Stimulated activated CD8-positive, alpha-beta memory T cell treated with anti-CD3 and anti-CD28 coated beads, Interleukin-12 subunit alpha, Interleukin-12 subunit beta, amount 100 ng/mL, for 24 hours (primary cell): ENCODE results near the gene TOMM22.

Experiments used
- DNase-seq: peaks from one replicate; pipeline ENCODE4 v3.0.0-alpha.2; 2020; ENCODE audit errors: extremely low read depth

Gene TOMM22

DNA sequence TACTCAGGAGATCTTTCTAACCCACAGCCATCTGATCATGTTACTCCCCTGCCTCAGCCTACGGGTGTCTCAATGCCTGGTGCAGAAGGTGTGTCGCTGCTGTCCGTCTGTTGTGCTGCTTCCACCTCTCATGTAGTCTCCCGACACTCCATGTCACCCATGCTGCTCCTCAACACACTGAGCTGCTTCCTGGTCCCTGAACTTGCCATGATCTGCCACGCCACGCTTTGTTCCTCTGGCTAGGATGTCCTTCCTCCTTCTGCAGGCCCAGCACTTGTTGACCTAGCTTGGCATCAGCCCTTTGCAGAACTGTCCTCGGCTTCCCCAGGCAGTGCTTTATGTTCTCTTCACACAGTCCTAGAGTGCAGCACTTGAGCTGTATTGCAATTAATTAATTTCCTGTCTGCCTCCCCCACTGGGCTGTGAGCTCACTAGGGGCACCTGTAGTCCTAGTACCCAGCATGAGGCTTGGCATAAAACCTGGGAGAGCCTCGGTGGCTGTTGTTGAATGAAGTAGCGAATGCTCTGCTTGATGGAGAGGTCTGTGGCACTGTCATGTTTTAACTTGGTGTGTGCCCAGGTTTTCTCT is 33.5 kb downstream of the TOMM22 start:
- no peak for DNase-seq

DNA sequence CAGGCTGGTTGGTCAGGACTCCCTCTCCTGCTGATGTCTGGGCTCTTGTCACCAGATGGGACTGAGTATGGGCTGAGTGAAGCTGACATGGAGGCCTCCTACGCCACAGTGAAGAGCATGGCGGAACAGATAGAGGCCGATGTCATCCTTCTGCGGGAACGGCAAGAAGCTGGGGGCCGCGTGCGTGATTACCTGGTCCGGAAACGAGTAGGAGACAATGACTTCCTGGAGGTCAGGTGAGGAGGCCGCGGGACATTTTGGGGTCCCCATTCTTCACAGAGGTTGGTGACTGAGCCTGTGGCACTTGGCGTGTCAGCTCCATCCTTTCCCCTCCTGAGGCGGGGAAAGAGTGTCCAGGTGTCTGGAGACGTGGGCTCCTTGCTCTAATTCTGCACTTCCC is 34.1 kb downstream of the TOMM22 start:
- no peak for DNase-seq

DNA sequence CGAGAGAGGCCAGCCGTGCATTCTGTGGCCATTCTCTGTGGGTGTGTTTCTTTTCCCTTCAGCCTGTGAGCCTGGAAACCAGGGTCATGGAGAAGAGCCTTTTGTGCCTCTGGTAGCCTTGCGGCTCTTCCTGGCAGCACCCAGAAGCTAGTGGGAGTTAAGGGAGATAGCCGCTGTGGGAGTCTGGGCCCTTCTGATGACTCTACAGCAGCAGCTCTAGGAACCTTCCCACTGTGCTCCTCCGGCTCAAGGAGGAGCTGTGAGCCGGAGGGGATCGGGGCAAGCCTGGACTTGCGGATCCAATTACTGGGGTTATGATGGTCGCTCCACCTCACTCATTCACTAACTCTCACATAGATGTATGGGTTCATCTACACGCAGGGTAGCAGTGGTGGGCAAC is 34.5 kb downstream of the TOMM22 start:
- no peak for DNase-seq

DNA sequence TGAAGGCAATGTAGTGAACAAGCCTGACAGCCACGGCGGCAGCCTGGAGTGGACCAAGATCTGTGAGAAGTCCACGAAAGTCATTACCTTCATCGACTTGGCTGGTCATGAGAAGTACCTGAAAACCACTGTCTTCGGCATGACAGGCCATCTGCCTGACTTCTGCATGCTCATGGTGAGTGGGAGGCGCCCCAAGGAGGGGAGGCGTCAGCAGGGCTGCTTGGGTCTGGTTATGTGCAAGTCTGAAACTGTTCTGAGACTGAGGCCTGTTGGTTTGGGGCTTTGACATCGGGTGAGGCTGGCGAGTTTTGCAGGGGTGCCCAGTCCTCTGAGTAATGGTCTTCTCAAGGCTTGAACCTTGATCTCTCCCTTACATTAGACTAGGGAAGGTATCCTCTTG is 35.1 kb downstream of the TOMM22 start:
- no peak for DNase-seq

DNA sequence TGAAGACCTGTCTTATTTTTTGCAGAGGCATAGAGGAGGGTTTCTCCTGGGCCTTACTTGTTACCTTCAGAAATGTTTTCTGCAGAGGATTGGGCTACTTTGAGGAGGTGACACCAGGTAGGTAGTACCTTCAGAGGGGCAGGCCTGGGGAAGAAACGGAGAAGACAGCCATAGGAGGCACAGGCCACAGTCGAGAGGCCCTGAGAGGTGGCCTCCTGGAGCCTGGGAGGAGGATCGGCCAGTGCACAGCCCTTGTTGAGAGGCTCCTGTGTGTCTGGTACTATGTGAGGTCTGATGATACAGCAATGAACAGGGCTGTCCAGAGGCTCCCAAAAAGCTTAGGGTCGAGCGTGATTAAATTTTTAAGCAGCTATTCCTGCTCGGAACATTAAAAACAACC is 35.5 kb downstream of the TOMM22 start:
- DNase-seq = no peak

DNA sequence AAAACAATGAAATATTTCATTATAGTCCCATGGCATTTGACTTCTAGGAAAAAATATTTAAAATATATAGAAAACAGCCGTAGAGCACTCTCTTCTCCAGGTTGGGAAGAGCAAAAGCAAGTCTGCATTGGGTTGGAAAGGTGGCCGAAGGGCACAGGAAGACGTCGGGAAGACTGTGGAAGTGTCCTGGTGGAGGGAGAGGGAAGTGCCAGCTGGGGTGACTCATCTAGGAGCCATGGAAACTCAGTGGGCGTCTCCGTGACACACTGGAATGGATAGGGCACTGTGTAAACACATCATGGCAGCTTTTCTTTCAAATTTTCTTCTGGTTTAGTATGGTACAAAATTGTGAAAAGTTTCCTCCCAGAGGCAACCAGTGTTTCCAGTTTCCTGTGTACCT is 36.7 kb downstream of the TOMM22 start:
- no peak for DNase-seq

DNA sequence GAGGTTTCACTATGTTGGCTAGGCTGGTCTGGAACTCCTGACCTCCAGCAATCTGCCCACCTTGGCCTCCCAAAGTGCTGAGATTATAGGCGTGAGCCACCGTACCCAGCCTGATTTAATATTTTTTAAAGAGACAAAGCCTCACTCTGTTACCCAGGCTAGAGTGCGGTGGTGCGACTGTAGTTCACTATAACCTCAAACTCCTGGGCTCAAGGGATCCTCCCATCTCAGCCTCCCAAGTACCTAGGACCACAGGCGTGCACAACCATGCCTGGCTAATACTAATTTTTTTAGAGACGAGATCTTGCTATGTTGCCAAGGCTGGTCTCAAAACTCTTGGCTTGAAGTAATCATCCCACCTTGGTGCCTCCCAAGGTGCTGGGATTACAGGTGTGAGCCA is 37.4 kb downstream of the TOMM22 start:
- DNase-seq = no peak

DNA sequence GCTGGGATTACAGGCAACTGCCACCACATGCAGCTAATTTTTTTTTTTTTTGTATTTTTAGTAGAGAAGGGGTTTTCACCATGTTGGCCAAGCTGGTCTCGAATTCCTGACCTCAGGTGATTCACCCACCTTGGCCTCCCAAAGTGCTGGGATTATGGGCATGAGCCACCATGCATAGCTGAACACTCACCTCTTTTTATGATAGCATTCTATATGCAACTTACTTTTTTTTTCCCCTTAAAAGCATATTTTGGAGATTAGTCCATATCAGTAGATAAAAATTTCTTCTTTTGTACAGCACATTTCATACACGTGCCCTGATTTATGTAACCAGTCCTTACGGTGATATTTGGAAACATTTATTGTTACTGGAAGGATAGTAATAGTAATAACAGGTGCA is 38.6 kb downstream of the TOMM22 start:
- no peak for DNase-seq

DNA sequence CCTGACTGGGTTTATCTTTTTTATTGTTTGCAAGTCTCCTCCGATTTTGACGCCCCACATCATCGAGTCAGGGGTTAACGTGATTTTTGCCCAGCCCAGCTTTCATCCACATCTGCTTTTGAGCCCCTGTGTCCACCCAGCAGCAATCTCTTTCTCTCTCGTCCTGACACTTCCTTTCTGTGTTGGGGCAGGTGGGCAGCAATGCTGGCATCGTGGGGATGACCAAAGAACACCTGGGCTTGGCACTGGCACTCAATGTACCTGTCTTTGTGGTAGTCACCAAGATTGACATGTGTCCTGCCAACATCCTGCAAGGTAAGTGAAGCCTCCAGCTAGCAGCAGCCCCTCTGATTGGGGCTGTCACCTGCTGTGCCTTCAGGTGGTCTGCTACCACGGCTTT is 39.8 kb downstream of the TOMM22 start:
- DNase-seq = no peak

DNA sequence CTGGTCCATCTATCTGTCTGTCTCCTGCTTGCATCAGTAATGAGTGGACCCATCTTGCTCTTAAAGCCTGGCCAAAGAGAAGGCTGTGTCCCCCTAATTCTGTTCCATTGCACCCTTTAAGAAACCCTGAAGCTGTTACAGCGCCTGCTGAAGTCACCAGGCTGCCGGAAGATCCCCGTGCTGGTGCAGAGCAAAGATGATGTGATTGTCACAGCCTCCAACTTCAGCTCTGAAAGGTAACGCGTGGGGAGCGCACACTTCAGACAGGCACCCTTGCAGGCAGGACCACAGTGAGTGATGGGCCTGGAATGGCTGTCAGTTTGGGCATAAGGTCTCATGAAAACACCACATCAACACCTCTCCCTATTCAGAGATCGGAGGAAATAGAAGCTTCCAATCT is 42.4 kb downstream of the TOMM22 start:
- no peak for DNase-seq

DNA sequence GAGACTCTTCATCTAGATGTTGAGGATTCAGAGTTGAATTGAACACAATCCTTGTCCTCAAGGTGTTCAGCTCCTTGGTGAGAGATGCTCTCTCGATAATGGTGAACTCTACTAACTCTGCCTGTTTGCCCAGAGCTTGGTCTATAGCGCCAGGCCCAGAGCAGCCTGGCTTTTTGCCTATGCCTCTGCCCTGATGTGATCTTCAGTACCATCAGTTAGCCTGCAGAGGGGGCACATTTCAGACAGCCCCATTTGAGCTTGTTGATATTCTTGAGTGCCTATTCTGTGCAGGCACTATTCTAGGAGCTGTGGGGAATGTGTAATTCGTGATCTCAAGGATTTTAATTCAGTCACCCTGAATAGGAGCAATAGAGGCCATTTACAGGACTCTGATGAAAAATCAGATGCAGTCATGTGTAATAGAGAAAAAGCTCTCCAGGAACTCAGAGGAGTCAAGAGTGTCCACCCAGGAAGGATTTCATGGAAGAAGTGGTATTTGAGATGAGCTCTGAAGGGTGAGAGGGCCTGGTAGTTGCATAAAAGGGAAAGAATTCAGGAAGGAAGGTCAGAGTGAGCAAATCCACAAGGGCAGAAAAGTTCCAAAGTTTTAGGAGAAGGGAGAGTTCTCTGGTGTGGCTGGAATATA is 43.3 kb downstream of the TOMM22 start:
- DNase-seq = no peak

DNA sequence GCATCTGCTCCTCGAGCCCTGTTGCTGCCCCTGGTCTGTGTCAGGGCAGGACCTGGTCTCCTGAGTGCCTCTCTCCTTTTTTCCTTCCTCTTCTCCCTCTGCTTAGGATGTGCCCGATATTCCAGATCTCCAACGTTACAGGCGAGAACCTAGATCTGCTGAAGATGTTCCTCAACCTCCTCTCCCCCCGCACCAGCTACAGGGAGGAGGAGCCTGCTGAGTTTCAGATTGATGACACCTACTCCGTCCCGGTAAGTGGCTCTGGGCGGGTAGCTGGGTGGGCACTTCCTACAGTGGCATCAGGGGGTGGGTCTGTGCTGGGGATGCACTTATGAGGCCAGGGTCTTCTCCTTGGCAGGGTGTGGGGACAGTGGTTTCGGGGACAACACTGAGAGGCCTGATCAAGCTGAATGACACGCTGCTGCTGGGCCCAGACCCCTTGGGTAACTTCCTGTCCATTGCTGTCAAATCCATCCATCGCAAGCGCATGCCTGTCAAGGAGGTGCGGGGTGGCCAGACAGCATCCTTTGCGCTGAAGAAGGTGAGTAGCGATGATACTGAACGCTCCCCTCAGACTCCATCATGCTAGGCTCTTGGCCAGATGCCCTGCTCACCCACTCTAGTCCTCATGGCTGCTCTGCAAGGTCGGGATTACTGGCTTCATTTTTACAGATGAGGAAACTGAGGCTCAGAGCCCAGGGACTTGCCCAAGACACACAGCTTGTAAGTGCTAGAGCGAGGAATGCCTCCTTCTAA is 44.3 kb downstream of the TOMM22 start:
- DNase-seq = no peak

DNA sequence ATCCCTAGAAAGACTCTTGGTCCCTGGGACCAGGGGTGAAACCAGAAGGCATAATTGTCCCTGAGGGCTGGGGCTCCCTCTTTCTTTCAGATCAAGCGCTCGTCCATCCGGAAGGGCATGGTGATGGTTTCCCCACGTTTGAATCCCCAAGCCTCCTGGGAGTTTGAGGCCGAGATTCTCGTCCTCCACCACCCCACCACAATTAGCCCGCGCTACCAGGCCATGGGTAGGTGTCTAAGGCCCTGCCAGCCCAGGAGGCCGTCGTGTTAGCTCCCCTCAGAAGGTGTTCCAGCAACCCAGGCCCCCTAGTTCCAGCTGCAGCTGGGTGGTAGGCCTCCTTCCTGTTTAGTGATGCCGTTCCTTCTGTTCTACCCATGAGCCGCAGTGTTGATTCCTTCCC is 45.4 kb downstream of the TOMM22 start:
- no peak for DNase-seq

DNA sequence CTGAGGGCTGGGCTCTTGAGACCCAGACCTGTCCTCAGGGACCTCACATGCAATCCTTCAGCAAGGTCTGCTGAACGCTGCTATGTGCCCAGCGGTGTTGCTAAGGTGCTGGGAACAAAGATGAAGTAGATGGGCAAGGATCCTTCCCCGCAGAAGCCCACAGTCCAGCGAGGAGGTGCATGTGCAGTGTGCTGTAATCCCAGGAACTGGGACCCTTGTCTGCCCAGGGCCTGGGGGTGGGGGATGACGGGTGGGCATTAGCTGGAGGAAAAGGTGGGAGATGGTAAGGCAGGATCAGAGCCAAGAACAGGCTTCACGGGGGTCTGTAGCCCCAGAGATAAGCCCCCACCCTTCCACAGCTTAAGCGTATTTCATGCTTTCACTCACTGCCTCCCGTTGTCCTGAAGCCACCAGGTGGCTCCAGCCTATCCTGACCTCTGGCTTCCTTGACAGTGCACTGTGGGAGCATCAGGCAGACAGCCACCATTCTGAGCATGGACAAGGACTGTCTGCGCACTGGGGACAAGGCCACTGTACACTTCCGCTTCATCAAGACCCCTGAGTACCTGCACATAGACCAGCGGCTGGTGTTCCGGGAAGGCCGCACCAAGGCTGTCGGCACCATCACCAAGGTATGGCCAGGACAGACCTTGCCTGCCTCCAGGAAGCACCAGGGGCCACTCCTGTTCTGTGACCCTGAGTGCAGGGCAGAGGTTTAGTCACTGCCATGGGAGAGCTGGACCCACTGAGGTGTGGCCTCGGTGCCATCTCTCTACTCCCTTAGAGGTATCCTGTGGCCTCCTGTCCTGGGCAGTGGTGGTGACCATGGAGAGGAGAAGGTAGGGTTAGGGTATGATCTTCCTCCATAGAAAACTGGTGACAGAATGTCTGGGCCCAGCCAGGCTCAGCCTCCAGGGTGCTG is 46.0 kb downstream of the TOMM22 start:
- no peak for DNase-seq

DNA sequence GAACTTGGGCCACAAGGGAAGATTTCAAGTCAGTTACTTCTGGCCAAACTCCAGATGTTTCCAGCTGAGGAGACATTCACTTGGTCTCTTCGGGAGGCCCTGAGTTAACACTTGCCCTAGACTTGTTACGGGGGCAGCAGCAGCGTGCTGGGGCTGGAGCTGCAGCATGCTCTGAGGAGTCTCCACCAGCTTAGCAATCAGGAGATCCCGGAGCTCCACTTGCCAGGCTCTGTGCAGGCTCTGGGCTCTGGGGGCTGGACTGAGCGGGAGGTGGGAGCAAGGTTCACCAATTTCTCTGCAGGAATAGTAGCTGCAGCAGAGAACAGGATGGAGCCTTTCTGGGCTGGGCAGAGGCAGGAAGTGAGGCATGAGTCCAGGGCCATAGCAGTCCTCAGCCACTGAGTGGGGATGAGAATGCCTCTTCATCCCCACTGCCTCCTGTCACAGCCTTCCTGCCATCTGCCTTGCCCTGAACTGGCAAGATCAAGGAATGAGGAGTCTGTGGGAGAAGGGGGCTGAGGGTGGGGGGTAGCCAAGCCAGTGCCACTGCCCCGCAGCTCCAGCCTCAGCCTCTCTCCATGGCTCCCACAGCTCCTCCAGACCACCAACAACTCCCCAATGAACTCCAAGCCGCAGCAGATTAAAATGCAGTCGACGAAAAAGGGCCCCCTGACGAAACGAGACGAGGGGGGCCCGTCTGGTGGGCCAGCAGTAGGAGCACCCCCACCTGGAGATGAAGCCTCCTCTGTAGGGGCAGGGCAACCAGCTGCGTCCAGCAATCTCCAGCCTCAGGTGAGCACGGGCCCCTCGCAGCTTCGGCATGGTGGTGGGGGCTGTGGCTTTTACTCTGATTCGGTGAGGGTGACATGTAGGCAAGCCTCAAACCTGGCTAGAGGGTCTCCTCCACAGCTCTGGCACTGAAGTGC is 47.4 kb downstream of the TOMM22 start:
- DNase-seq = no peak

DNA sequence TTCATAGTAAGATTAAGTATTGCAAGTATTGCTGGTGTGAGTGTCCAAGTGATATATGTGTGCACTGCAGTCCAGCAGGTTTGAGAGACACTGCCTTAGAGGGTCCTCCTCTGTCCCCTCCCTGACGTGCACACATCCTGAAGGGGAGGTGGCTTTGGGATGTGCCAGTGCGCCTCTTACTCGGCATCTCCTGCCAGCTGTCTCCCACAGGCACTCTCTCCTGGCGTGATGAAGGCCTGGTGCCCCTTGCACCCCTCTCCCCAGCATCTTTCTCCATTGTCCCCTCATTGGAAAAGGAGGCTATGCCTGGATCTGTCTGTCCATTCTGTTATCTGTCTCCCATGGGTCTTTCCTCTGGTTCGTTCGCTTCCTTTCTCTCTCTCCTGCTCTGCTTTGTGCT is 48.2 kb downstream of the TOMM22 start:
- no peak for DNase-seq

DNA sequence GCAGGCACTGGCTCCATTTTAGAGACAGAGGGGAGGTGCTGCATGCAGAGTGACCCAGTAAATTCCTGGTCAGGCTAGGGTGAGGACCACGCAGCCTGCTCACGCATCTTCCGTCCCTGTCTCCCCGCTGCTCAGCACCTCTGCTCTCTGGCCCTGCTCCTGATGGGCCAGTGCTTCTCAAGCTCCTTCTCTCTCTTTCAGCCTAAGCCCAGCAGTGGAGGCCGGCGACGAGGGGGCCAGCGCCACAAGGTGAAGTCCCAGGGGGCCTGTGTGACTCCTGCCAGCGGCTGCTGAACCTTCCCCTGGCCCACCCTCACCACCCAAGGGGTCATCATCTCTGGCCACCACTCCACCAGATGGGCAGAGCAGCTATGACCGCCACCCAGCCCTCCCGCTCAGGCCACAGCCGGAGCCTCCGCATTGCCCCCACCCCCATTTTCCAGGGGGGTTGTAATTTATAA is 48.7 kb downstream of the TOMM22 start:
- no peak for DNase-seq

DNA sequence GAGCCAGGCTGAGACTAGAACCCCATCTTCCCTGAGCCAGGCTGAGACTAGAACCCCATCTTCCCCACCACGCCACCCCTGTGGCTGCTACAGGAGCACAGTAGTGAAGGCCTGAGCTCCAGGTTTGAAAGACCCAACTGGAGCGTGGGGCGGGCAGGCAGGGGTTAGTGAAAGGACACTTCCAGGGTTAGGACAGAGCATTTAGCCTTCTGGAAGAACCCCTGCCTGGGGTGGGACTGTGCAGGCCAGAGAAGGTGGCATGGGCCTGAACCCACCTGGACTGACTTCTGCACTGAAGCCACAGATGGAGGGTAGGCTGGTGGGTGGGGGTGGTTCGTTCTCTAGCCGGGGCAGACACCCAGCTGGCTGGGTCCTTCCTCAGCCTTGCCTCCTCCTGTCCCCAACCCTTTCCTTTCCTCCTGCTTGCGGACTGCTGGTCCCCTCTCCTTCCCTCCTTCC is 50.0 kb downstream of the TOMM22 start:
- no peak for DNase-seq

DNA sequence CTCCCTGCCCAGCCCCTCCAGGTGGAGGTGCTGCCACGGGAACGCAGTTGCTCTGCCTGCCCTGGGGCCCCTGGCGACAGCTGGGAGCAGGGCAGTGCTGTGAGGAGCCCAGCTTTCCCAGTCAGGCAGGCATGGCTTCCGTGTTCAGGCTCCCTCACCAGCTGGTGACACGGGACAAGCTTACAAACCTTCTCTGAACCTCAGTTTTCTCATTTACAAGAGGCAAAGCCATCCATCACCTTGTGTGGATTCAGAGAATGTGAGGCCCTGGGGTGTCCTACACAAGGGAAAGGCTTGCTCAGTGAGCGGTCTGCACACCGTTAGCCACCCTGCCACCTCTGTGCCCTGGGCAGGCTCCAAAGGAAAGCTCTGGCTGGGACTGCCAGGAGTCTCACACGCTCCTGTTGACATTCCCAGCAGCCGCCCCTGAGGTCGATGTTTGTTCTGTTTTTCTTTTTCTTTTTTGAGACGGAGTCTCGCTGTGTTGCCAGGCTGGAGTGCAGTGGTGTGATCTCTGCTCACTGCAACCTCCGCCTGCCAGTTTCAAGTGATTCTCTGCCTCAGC is 50.6 kb downstream of the TOMM22 start:
- no peak for DNase-seq

DNA sequence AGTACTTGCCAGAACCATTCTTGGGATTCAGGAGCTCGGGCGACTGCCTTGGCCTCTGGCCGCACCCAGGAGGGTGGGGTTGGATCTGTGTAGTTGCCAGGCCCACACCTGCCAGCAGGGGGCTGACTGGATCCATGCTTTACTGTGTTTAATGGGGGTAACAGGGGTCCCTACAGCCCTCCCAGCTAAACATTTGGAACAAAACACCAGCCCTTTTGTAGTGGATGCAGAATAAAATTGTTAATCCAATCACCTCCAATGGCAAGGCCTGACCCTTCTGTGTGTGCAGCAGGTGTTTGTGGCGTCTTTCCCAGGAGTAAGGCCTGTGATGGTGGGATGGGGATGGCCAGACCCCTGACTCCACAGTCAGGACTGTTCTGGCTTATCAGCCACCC is 51.6 kb downstream of the TOMM22 start:
- no peak for DNase-seq
